ENCODE results near the gene RHBDL1.

- TF ChIP-seq, protein P1, sequence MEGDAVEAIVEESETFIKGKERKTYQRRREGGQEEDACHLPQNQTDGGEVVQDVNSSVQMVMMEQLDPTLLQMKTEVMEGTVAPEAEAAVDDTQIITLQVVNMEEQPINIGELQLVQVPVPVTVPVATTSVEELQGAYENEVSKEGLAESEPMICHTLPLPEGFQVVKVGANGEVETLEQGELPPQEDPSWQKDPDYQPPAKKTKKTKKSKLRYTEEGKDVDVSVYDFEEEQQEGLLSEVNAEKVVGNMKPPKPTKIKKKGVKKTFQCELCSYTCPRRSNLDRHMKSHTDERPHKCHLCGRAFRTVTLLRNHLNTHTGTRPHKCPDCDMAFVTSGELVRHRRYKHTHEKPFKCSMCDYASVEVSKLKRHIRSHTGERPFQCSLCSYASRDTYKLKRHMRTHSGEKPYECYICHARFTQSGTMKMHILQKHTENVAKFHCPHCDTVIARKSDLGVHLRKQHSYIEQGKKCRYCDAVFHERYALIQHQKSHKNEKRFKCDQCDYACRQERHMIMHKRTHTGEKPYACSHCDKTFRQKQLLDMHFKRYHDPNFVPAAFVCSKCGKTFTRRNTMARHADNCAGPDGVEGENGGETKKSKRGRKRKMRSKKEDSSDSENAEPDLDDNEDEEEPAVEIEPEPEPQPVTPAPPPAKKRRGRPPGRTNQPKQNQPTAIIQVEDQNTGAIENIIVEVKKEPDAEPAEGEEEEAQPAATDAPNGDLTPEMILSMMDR (IDR thresholded peaks at IDR 0.05): no peak
- TF ChIP-seq EP300 (IDR thresholded peaks at IDR 0.05) (no peak), POLR2A (IDR thresholded peaks at IDR 0.05) (no peak)
Measured at GRCh38 chr16:717450-718245, 42.2 kb downstream of the RHBDL1 start.
